CD14-positive monocyte (primary cell): ENCODE measurements around the gene XAB2. TPM values are rescaled to one million over a fixed set of nuclear protein-coding genes. Genes with fewer than 3 reads are reported as not detected.
A peak's percentile ranks its signal among the peaks of the same experiment; 100 is the strongest.

Experiments
- DNase-seq, 3 donors: peaks; one replicate each; pipeline ENCODE4 v3.0.0-alpha.2; 2011 to 2022
- H2AFZ ChIP-seq: 2 replicates; pipeline ENCODE4 v1.6.0; 2012; ENCODE audit warnings: mild to moderate bottlenecking, low read depth, low read length, inconsistent platforms; ENCODE audit not compliant: insufficient read depth, poor library complexity, severe bottlenecking
- H3K27ac ChIP-seq, 2 donors: 1 replicate in 1 of 2; 2 replicates in 1 of 2; pipeline ENCODE4 v1.5.1; 2012 to 2013; ENCODE audit warnings: low read length in 2 of 2, control low read depth in 1 of 2, inconsistent platforms in 1 of 2, low read depth in 1 of 2, mild to moderate bottlenecking in 1 of 2
- H3K27me3 ChIP-seq, 2 donors: one replicate each; pipeline versions ENCODE4 v1.6.0 to v1.6.1; 2011 to 2013; ENCODE audit warnings: low read length in 2 of 2; ENCODE audit not compliant: control insufficient read depth in 2 of 2, insufficient read depth in 2 of 2
- H3K36me3 ChIP-seq, 2 donors: replicated peaks in 1 of 2; 1 replicate in 1 of 2; 2 replicates in 1 of 2; pipeline versions ENCODE4 v1.5.1 to v1.6.1; 2012 to 2013; ENCODE audit warnings: low read length in 2 of 2, control low read depth in 1 of 2, inconsistent platforms in 1 of 2, mild to moderate bottlenecking in 1 of 2; ENCODE audit not compliant: insufficient read depth in 2 of 2, control insufficient read depth in 1 of 2
- H3K4me1 ChIP-seq, 2 donors: 1 replicate in 1 of 2; 2 replicates in 1 of 2; pipeline versions ENCODE4 v1.5.1 to v1.6.1; 2012 to 2013; ENCODE audit warnings: low read length in 2 of 2, control low read depth in 1 of 2, inconsistent platforms in 1 of 2, mild to moderate bottlenecking in 1 of 2, moderate library complexity in 1 of 2; ENCODE audit not compliant: insufficient read depth in 2 of 2, control insufficient read depth in 1 of 2
- H3K4me2 ChIP-seq: replicated peaks from 2 replicates; pipeline ENCODE3; 2012; ENCODE audit warnings: low read length, moderate library complexity, mild to moderate bottlenecking; ENCODE audit not compliant: poor library complexity, severe bottlenecking; ENCODE audit errors: extremely low read depth
- H3K4me3 ChIP-seq, 3 experiments: fragments of 200-600 bp in 1 of 3; sonication (generic) in 1 of 3; replicated peaks in 1 of 3; 1 replicate in 2 of 3; 2 replicates in 1 of 3; pipeline ENCODE4 v1.5.1; 2011 to 2013; ENCODE audit warnings: low read length in 3 of 3, mild to moderate bottlenecking in 3 of 3, control low read depth in 2 of 3, low read depth in 2 of 3, inconsistent platforms in 1 of 3, moderate library complexity in 1 of 3
- H3K79me2 ChIP-seq: 2 replicates; pipeline ENCODE4 v1.6.0; 2012; ENCODE audit warnings: mild to moderate bottlenecking, control low read depth, inconsistent platforms, low read length, moderate library complexity; ENCODE audit not compliant: insufficient read depth
- H3K9ac ChIP-seq: 2 replicates; pipeline ENCODE4 v1.6.0; 2017; ENCODE audit warnings: low read length, mild to moderate bottlenecking; ENCODE audit not compliant: insufficient read depth, poor library complexity, severe bottlenecking
- H3K9me3 ChIP-seq, 2 donors: replicated peaks in 1 of 2; 1 replicate in 1 of 2; 2 replicates in 1 of 2; pipeline versions ENCODE4 v1.5.1 to v1.6.1; 2012 to 2013; ENCODE audit warnings: low read length in 2 of 2, control low read depth in 1 of 2; ENCODE audit not compliant: control insufficient read depth in 1 of 2, insufficient read depth in 1 of 2
- H4K20me1 ChIP-seq: 2 replicates; pipeline ENCODE4 v1.6.0; 2012; ENCODE audit warnings: mild to moderate bottlenecking, low read length, control low read depth, moderate library complexity; ENCODE audit not compliant: insufficient read depth
- H3K27ac Mint-ChIP-seq, 7 donors: one replicate each; pipeline ENCODE4 v1.8.0; 2020; ENCODE audit warnings: mild to moderate bottlenecking in 7 of 7, mixed read lengths in 7 of 7, moderate library complexity in 6 of 7, inconsistent platforms in 2 of 7
- H3K27me3 Mint-ChIP-seq, 3 donors: one replicate each; pipeline ENCODE4 v1.8.0; 2021 to 2022; ENCODE audit warnings: low read depth in 3 of 3, mild to moderate bottlenecking in 3 of 3, mixed read lengths in 3 of 3, moderate library complexity in 3 of 3, inconsistent platforms in 1 of 3
- H3K36me3 Mint-ChIP-seq, 2 donors: one replicate each; pipeline ENCODE4 v1.8.0; 2020; ENCODE audit warnings: mixed read lengths in 2 of 2, inconsistent platforms in 1 of 2, mild to moderate bottlenecking in 1 of 2
- H3K4me1 Mint-ChIP-seq: one replicate; pipeline ENCODE4 v1.8.0; 2020; ENCODE audit warnings: mild to moderate bottlenecking, mixed read lengths
- H3K4me3 Mint-ChIP-seq, 2 donors: one replicate each; pipeline ENCODE4 v1.8.0; 2020; ENCODE audit warnings: mild to moderate bottlenecking in 2 of 2, mixed read lengths in 2 of 2, moderate library complexity in 1 of 2
- H3K9me3 Mint-ChIP-seq, 7 donors: one replicate each; pipeline ENCODE4 v1.8.0; 2020 to 2022; ENCODE audit warnings: mixed read lengths in 7 of 7, mild to moderate bottlenecking in 6 of 7, moderate library complexity in 6 of 7, inconsistent platforms in 2 of 7
- WGBS: methylation state at CpG from one replicate; pipeline ENCODE4 v1.1.5; 2013; ENCODE audit warnings: missing lambda C conversion rate; ENCODE audit not compliant: insufficient coverage; 5-methylcytosine and 5-hydroxymethylcytosine counted together
- intact Hi-C, 2 donors: fragments of 100-400 bp; cut with micrococcal nuclease; formaldehyde crosslinking; loops; one replicate each; pipeline versions ENCODE4 v1.15.0 to v1.15.1; 2023
- polyA plus RNA-seq, 3 donors: library from polyadenylated mRNA; depleted of rRNA in 1 of 3; unstranded in 2 of 3; stranded (reverse) in 1 of 3; fragments of 300-500 nt in 2 of 3; fragments of >200 nt in 1 of 3; fragmentation: Illumina TruSeq in 2 of 3; gene quantifications; 1 replicate in 2 of 3; 2 replicates in 1 of 3; pipeline ENCODE4 v1.2.3, GENCODE V29; 2012 to 2021
- TF ChIP-seq, protein P1 (sequence below): fragments of 200-600 bp; IDR thresholded peaks from one replicate; pipeline ENCODE4 v1.8.0; 2022; ENCODE audit warnings: antibody characterized with exemption, mild to moderate bottlenecking

Gene XAB2
- polyA plus RNA-seq, 3 donors = 4.6 to 55.7 (median 8.8) TPM

DNA sequence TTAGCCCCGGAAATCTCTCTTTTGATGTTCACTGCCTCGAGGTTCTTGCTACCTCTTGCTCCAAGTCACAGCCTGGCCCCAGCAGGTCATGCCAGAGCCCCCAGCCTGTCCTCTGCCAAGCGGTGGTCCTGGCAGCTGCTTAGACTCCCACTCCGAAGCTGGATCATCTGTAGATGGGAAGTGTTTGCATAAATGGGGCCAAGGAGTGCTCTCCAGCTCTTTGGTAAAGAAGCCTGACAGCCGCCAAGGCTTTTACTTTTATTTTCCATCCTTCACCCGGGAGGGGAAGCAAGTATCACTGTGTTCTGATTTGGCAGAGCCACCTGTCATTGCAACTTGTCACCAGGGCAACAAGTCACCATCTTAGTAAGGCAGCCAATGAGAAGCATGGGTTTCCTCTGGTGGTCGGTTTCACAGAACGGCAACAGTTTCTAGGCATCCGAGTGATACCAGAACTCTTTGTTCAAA lies 28.9 kb upstream of the XAB2 start:
- Mint-ChIP-seq H3K27me3 (peaks cover 0 to 18% (median 0%) of the 10 kb centered on the region in 3 donors), H3K27ac (peak overlapping the region; percentile 98 to 100 (median 99)), H3K4me1 (peaks cover 58% of the 10 kb centered on the region), H3K9me3 (peaks cover 0 to 2% (median 0%) of the 10 kb centered on the region in 7 donors), H3K36me3 (no peaks in the 10 kb centered on the region), H3K4me3 (peak overlapping the region; percentile 67 to 73)
- no peaks in the 10 kb centered on the region for H3K79me2 ChIP-seq
- peaks cover 69 to 74% of the 10 kb centered on the region in 2 donors for H3K4me1 ChIP-seq
- peak overlapping the region; percentile 73 for H3K4me2 ChIP-seq
- H3K27me3 ChIP-seq = no peaks in the 10 kb centered on the region
- peak; percentile 72 to 87 (median 82) for DNase-seq
- H2AFZ ChIP-seq = peak overlapping the region; percentile 49
- peak overlapping the region; percentile 99 to 100 for H3K27ac ChIP-seq
- peak overlapping the region in 2 of 3 experiments; percentile 16 to 61 for H3K4me3 ChIP-seq
- TF ChIP-seq, protein P1, sequence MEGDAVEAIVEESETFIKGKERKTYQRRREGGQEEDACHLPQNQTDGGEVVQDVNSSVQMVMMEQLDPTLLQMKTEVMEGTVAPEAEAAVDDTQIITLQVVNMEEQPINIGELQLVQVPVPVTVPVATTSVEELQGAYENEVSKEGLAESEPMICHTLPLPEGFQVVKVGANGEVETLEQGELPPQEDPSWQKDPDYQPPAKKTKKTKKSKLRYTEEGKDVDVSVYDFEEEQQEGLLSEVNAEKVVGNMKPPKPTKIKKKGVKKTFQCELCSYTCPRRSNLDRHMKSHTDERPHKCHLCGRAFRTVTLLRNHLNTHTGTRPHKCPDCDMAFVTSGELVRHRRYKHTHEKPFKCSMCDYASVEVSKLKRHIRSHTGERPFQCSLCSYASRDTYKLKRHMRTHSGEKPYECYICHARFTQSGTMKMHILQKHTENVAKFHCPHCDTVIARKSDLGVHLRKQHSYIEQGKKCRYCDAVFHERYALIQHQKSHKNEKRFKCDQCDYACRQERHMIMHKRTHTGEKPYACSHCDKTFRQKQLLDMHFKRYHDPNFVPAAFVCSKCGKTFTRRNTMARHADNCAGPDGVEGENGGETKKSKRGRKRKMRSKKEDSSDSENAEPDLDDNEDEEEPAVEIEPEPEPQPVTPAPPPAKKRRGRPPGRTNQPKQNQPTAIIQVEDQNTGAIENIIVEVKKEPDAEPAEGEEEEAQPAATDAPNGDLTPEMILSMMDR = no peak
- no peaks in the 10 kb centered on the region for H4K20me1 ChIP-seq
- no peaks in the 10 kb centered on the region for H3K9me3 ChIP-seq
- no peaks in the 10 kb centered on the region for H3K36me3 ChIP-seq
- H3K9ac ChIP-seq = peak overlapping the region; percentile 81
- 0% methylated on average over 4 of the region's 9 CpGs for WGBS
- intact Hi-C loops = loop anchor here (2.0 to 10.0 kb wide), 2 partner anchors 19 to 113 kb away; partner anchors contain the start of gene MCEMP1 (in 1 of the 2)

DNA sequence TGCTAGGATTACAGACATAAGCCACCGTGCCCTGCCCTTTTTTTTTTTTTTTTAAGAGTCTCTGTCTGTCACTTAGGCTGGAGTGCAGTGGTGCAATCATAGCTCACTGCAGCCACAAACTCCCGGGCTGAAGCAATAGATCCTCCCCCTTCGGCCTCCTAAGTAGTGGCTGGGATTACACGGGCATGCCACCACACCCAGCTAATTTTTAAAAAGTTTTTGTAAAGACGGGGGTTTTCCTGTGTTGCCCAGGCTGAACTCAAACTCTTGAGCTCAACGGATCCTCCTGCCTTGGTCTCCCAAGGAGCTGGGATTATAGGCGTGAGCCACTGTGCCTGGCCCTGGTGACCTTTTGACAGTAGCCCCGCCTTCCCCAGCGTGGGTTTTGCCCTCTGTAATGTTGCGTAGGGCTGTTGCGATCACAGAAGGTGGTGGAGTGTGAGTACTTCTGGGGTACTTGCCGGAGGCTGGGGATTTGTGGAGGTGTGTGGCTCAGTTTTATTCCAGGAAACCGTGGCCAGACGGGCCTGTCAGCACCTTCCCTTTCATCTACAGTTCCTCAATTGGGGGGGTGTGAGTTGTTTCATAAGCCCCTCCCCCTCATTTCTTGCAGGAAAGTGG lies 27.9 kb upstream of the XAB2 start:
- peak overlapping the region; percentile 40 for H2AFZ ChIP-seq
- no peaks in the 10 kb centered on the region for H3K79me2 ChIP-seq
- H3K27me3 Mint-ChIP-seq = peaks cover 0 to 18% (median 0%) of the 10 kb centered on the region in 3 donors
- H3K9ac ChIP-seq = peak overlapping the region; percentile 81
- peaks cover 67% of the 10 kb centered on the region for H3K4me1 Mint-ChIP-seq
- H3K9me3 ChIP-seq = no peaks in the 10 kb centered on the region
- peaks cover 0 to 2% (median 0%) of the 10 kb centered on the region in 7 donors for H3K9me3 Mint-ChIP-seq
- no peaks in the 10 kb centered on the region for H3K36me3 ChIP-seq
- TF ChIP-seq, protein P1 = no peak
- peak overlapping the region in 2 of 3 experiments; percentile 17 to 61 for H3K4me3 ChIP-seq
- peak; percentile 94 to 98 (median 97) for DNase-seq
- no peaks in the 10 kb centered on the region for H3K27me3 ChIP-seq
- H4K20me1 ChIP-seq = no peaks in the 10 kb centered on the region
- peak overlapping the region; percentile 39 to 75 for H3K4me3 Mint-ChIP-seq
- peak overlapping the region; percentile 73 for H3K4me2 ChIP-seq
- H3K27ac Mint-ChIP-seq = peak overlapping the region; percentile 98 to 100 (median 99)
- intact Hi-C loops = loop anchor here in 1 of 2 donors (1.0 to 10.0 kb wide), 2 partner anchors 20 to 112 kb away; partner anchors contain the start of gene MCEMP1
- no peaks in the 10 kb centered on the region for H3K36me3 Mint-ChIP-seq
- H3K4me1 ChIP-seq = peaks cover 79 to 81% of the 10 kb centered on the region in 2 donors
- peak overlapping the region; percentile 99 to 100 for H3K27ac ChIP-seq
- 0% methylated on average over 6 of the region's 14 CpGs for WGBS
